HEK293 (cell line): ENCODE measurements around the gene TULP1.

Experiments
- CTCF ChIA-PET: fragments of 350-600 bp; formaldehyde crosslinking; extraction: SDS; loops from one replicate; lab custom pipeline; 2021; ENCODE audit warnings: antibody characterized with exemption; lab: Yijun Ruan, JAX
- POLR2A ChIA-PET: fragments of 300-600 bp; formaldehyde crosslinking; extraction: SDS; loops from one replicate; lab custom pipeline; 2020; ENCODE audit warnings: antibody characterized with exemption, inconsistent platforms; lab: Yijun Ruan, JAX
- H3K27ac ChIP-seq: fragments of 200-500 bp; sonication (Bioruptor generic); 2 replicates; pipeline ENCODE4 v1.5.1; 2014; ENCODE audit warnings: low read depth, low read length, control low read depth, inconsistent platforms; ENCODE audit errors: extremely low read depth
- H3K36me3 ChIP-seq, 2 experiments: fragments of 200-500 bp in 1 of 2; sonication (Bioruptor generic) in 1 of 2; 1 replicate in 1 of 2; 2 replicates in 1 of 2; pipeline ENCODE4 v1.5.1; 2014 to 2017; ENCODE audit warnings: inconsistent platforms in 2 of 2, low read length in 2 of 2; ENCODE audit not compliant: control insufficient read depth in 2 of 2, insufficient read depth in 1 of 2
- H3K4me1 ChIP-seq: fragments of 200-500 bp; sonication (Bioruptor generic); 2 replicates; pipeline ENCODE4 v1.5.1; 2014; ENCODE audit warnings: mild to moderate bottlenecking, low read length, inconsistent platforms; ENCODE audit not compliant: control insufficient read depth, insufficient read depth
- H3K4me3 ChIP-seq: 2 replicates; pipeline ENCODE4 v1.5.1; 2011; ENCODE audit warnings: low read depth, mild to moderate bottlenecking, control low read depth, low read length, moderate library complexity
- H3K9me3 ChIP-seq: fragments of 200-500 bp; sonication (Bioruptor generic); 2 replicates; pipeline ENCODE4 v1.5.1; 2014; ENCODE audit warnings: low read depth, low read length, inconsistent platforms; ENCODE audit not compliant: control insufficient read depth, insufficient read depth
- GFI1B ChIP-seq: fragments of 450-650 bp; formaldehyde crosslinking; IDR thresholded peaks from 2 replicates; pipeline ENCODE4 v1.5.1; 2016; ENCODE audit warnings: missing biosample characterization, missing genetic modification characterization
- GLI2 ChIP-seq: fragments of 450-650 bp; formaldehyde crosslinking; IDR thresholded peaks from 2 replicates; pipeline ENCODE4; 2017; ENCODE audit warnings: missing biosample characterization, missing genetic modification characterization, low read depth, borderline replicate concordance
- SCRT2 ChIP-seq: fragments of 450-650 bp; formaldehyde crosslinking; IDR thresholded peaks from 2 replicates; pipeline ENCODE4 v1.5.1; 2016; ENCODE audit warnings: missing biosample characterization, missing genetic modification characterization
- ZIC2 ChIP-seq: fragments of 450-650 bp; formaldehyde crosslinking; IDR thresholded peaks from 2 replicates; pipeline ENCODE4 v1.5.1; 2016; ENCODE audit warnings: missing biosample characterization, missing genetic modification characterization
- ZNF121 ChIP-seq: fragments of 450-650 bp; formaldehyde crosslinking; IDR thresholded peaks from 2 replicates; pipeline ENCODE4 v1.5.1; 2016; ENCODE audit warnings: missing biosample characterization, missing genetic modification characterization
- ZNF2 ChIP-seq: fragments of 450-650 bp; formaldehyde crosslinking; IDR thresholded peaks from 2 replicates; pipeline ENCODE4 v1.5.1; 2016; ENCODE audit warnings: missing biosample characterization, missing genetic modification characterization
- ZNF202 ChIP-seq: fragments of 450-650 bp; formaldehyde crosslinking; IDR thresholded peaks from 2 replicates; pipeline ENCODE4 v1.5.1; 2016; ENCODE audit warnings: missing biosample characterization, missing genetic modification characterization, borderline replicate concordance
- ZNF223 ChIP-seq: fragments of 450-650 bp; formaldehyde crosslinking; IDR thresholded peaks from 2 replicates; pipeline ENCODE4 v1.5.1; 2016; ENCODE audit warnings: missing biosample characterization, missing genetic modification characterization
- ZNF266 ChIP-seq: fragments of 450-650 bp; formaldehyde crosslinking; IDR thresholded peaks from 2 replicates; pipeline ENCODE4 v1.5.1; 2016; ENCODE audit warnings: missing biosample characterization, missing genetic modification characterization, low read depth
- ZNF341 ChIP-seq: fragments of 450-650 bp; formaldehyde crosslinking; IDR thresholded peaks from 2 replicates; pipeline ENCODE4; 2016; ENCODE audit warnings: low read depth, missing biosample characterization, missing genetic modification characterization
- ZNF404 ChIP-seq: fragments of 450-650 bp; formaldehyde crosslinking; IDR thresholded peaks from 2 replicates; pipeline ENCODE4 v1.5.1; 2017; ENCODE audit warnings: missing biosample characterization, missing genetic modification characterization
- ZNF501 ChIP-seq: fragments of 450-650 bp; formaldehyde crosslinking; IDR thresholded peaks from 2 replicates; pipeline ENCODE4 v1.5.1; 2016; ENCODE audit warnings: missing biosample characterization, missing genetic modification characterization
- ZNF510 ChIP-seq: fragments of 450-650 bp; formaldehyde crosslinking; IDR thresholded peaks from 2 replicates; pipeline ENCODE4 v1.5.1; 2018; ENCODE audit warnings: mild to moderate bottlenecking, missing genetic modification characterization, missing biosample characterization; ENCODE audit not compliant: insufficient replicate concordance
- ZNF843 ChIP-seq: fragments of 450-650 bp; formaldehyde crosslinking; IDR thresholded peaks from 2 replicates; pipeline ENCODE4 v1.5.1; 2016; ENCODE audit warnings: missing biosample characterization, missing genetic modification characterization
- TF ChIP-seq, protein P1 (sequence below): fragments of 450-650 bp; formaldehyde crosslinking; IDR thresholded peaks from 2 replicates; pipeline ENCODE4 v1.5.1; 2016; ENCODE audit warnings: missing biosample characterization, missing genetic modification characterization, borderline replicate concordance
- TF ChIP-seq, protein P2 (sequence below): fragments of 450-650 bp; formaldehyde crosslinking; optimal IDR thresholded peaks from 2 replicates; pipeline ENCODE3; 2016; ENCODE audit warnings: missing biosample characterization, mild to moderate bottlenecking, missing genetic modification characterization
- TF ChIP-seq, protein P3 (sequence below): fragments of 450-650 bp; formaldehyde crosslinking; IDR thresholded peaks from 2 replicates; pipeline ENCODE4 v1.5.1; 2017; ENCODE audit warnings: missing biosample characterization, missing genetic modification characterization
- TF ChIP-seq, protein P4 (sequence below): fragments of 450-650 bp; formaldehyde crosslinking; IDR thresholded peaks from 2 replicates; pipeline ENCODE4 v1.5.0; 2017; ENCODE audit warnings: missing biosample characterization, missing genetic modification characterization, borderline replicate concordance
- TF ChIP-seq, protein P5 (sequence below): fragments of 450-650 bp; formaldehyde crosslinking; IDR thresholded peaks from 2 replicates; pipeline ENCODE4 v1.5.1; 2016; ENCODE audit warnings: missing biosample characterization, missing genetic modification characterization
- TF ChIP-seq, protein P6 (sequence below): fragments of 450-650 bp; formaldehyde crosslinking; IDR thresholded peaks from 2 replicates; pipeline ENCODE4 v1.5.1; 2016; ENCODE audit warnings: missing biosample characterization, missing genetic modification characterization

TULP1 gene

DNA sequence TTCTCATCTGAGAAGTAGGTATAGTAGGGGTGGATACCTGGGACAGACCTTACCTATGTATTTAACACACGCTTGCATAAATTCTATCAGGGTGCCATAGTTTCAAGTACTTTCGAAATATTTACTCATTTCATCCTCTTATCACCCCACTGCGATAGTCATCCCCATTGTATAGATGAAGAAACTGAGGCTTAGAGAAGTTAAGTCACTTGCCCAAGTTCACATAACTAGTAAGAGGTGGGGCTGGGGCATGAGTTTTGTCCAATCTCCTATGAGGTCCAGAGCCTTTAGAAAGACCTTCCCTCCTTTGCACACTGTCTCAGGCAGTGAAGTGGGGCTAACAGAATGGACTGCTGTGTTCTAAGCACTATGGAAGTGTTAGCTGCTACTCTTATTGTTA lies 6.2 kb downstream of the TULP1 start (continued):
- TF ChIP-seq GFI1B (tag by site-specific recombination) (no peak), ZNF223 (no peak)

DNA sequence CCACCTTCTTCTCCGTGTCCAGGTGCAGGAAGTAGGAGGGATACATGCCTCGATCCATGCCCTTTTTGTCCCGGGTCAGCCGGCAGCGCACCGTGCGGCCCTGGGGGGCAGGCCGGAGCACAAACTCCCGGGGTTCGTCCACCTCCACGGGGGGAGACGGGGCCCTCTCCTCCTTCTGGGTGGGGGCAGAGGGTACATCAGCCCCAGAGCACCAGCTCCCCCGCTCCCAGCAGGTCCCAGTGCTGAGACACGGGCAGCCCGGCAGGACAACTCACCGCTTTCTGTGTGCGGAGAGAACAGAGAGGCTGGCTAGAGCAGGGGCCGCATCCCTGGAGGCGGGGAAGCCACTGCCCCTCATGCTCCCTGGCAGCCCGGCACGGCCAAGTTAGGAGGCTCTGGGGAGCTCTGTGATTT lies 6.7 kb downstream of the TULP1 start:
- Histone ChIP-seq H3K36me3 (no peaks in the 10 kb centered on the region), H3K4me3 (no peak overlapping the region), H3K9me3 (no peaks in the 10 kb centered on the region), H3K27ac (no peak overlapping the region), H3K4me1 (no peaks in the 10 kb centered on the region; the same call in 1 of the 2 replicates)
- TF ChIP-seq ZNF266 (tag by site-specific recombination) = no peak
- TF ChIP-seq, protein P1, sequence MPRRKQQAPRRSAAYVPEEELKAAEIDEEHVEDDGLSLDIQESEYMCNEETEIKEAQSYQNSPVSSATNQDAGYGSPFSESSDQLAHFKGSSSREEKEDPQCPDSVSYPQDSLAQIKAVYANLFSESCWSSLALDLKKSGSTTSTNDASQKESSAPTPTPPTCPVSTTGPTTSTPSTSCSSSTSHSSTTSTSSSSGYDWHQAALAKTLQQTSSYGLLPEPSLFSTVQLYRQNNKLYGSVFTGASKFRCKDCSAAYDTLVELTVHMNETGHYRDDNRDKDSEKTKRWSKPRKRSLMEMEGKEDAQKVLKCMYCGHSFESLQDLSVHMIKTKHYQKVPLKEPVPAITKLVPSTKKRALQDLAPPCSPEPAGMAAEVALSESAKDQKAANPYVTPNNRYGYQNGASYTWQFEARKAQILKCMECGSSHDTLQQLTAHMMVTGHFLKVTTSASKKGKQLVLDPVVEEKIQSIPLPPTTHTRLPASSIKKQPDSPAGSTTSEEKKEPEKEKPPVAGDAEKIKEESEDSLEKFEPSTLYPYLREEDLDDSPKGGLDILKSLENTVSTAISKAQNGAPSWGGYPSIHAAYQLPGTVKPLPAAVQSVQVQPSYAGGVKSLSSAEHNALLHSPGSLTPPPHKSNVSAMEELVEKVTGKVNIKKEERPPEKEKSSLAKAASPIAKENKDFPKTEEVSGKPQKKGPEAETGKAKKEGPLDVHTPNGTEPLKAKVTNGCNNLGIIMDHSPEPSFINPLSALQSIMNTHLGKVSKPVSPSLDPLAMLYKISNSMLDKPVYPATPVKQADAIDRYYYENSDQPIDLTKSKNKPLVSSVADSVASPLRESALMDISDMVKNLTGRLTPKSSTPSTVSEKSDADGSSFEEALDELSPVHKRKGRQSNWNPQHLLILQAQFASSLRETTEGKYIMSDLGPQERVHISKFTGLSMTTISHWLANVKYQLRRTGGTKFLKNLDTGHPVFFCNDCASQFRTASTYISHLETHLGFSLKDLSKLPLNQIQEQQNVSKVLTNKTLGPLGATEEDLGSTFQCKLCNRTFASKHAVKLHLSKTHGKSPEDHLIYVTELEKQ (tag by site-specific recombination) = no peak
- ChIA-PET POLR2A (no interaction called here), CTCF (interaction anchor here (0.7 kb wide), 1 partner anchor 19 kb away, joined by 3 read pairs; no protein-coding TSS in a partner anchor)

DNA sequence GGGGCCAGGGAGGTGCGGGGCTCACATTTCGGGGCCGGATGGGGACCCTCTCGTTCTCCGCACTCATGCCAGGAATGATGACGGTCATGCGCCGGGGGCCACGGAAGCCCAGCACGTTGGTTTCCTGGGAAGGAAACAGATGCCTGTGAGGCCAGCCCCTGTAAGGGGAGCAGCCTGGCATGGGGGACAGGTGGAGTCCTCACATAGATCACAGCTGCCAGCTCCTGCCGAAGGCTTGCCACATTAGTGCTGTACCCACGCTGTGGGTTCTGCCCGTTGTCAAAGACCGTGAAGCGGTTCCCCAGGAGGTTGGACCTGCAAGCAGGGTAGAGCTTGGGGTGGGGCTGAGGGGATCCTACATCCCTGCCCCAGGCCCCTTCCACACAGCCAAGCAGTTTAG lies 9.2 kb downstream of the TULP1 start:
- H3K9me3 ChIP-seq = no peaks in the 10 kb centered on the region
- peaks cover 3% of the 10 kb centered on the region for H3K4me1 ChIP-seq
- H3K36me3 ChIP-seq = no peaks in the 10 kb centered on the region
- CTCF ChIA-PET = interaction anchor here (0.6 to 1.4 kb wide), 4 partner anchors 18 to 233 kb away, joined by 3 to 4 read pairs (median 3); no protein-coding TSS in a partner anchor
- POLR2A ChIA-PET = no interaction called here
- H3K4me3 ChIP-seq = no peak overlapping the region
- no peak overlapping the region for H3K27ac ChIP-seq
- TF ChIP-seq, protein P2, sequence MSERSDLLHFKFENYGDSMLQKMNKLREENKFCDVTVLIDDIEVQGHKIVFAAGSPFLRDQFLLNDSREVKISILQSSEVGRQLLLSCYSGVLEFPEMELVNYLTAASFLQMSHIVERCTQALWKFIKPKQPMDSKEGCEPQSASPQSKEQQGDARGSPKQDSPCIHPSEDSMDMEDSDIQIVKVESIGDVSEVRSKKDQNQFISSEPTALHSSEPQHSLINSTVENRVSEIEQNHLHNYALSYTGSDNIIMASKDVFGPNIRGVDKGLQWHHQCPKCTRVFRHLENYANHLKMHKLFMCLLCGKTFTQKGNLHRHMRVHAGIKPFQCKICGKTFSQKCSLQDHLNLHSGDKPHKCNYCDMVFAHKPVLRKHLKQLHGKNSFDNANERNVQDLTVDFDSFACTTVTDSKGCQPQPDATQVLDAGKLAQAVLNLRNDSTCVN (tag by site-specific recombination) = no peak
- no peak for TF ChIP-seq ZNF202
- TF ChIP-seq, protein P3, sequence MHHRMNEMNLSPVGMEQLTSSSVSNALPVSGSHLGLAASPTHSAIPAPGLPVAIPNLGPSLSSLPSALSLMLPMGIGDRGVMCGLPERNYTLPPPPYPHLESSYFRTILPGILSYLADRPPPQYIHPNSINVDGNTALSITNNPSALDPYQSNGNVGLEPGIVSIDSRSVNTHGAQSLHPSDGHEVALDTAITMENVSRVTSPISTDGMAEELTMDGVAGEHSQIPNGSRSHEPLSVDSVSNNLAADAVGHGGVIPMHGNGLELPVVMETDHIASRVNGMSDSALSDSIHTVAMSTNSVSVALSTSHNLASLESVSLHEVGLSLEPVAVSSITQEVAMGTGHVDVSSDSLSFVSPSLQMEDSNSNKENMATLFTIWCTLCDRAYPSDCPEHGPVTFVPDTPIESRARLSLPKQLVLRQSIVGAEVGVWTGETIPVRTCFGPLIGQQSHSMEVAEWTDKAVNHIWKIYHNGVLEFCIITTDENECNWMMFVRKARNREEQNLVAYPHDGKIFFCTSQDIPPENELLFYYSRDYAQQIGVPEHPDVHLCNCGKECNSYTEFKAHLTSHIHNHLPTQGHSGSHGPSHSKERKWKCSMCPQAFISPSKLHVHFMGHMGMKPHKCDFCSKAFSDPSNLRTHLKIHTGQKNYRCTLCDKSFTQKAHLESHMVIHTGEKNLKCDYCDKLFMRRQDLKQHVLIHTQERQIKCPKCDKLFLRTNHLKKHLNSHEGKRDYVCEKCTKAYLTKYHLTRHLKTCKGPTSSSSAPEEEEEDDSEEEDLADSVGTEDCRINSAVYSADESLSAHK (tag by site-specific recombination) = no peak
- no peak for TF ChIP-seq ZNF341 (tag by site-specific recombination)
- TF ChIP-seq ZIC2 = no peak
- TF ChIP-seq SCRT2 (tag by site-specific recombination) = no peak
- TF ChIP-seq ZNF843 (tag by site-specific recombination) = no peak
- TF ChIP-seq, protein P4, sequence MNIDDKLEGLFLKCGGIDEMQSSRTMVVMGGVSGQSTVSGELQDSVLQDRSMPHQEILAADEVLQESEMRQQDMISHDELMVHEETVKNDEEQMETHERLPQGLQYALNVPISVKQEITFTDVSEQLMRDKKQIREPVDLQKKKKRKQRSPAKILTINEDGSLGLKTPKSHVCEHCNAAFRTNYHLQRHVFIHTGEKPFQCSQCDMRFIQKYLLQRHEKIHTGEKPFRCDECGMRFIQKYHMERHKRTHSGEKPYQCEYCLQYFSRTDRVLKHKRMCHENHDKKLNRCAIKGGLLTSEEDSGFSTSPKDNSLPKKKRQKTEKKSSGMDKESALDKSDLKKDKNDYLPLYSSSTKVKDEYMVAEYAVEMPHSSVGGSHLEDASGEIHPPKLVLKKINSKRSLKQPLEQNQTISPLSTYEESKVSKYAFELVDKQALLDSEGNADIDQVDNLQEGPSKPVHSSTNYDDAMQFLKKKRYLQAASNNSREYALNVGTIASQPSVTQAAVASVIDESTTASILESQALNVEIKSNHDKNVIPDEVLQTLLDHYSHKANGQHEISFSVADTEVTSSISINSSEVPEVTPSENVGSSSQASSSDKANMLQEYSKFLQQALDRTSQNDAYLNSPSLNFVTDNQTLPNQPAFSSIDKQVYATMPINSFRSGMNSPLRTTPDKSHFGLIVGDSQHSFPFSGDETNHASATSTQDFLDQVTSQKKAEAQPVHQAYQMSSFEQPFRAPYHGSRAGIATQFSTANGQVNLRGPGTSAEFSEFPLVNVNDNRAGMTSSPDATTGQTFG (tag by site-specific recombination) = no peak
- TF ChIP-seq ZNF2 (tag by site-specific recombination) = no peak
- no peak for TF ChIP-seq ZNF404 (tag by site-specific recombination)
- no peak for TF ChIP-seq ZNF501 (tag by site-specific recombination)
- TF ChIP-seq GLI2 (tag by site-specific recombination) = no peak
- TF ChIP-seq ZNF510 (tag by site-specific recombination) = no peak
- no peak for TF ChIP-seq ZNF121 (tag by site-specific recombination)
- TF ChIP-seq, protein P5, sequence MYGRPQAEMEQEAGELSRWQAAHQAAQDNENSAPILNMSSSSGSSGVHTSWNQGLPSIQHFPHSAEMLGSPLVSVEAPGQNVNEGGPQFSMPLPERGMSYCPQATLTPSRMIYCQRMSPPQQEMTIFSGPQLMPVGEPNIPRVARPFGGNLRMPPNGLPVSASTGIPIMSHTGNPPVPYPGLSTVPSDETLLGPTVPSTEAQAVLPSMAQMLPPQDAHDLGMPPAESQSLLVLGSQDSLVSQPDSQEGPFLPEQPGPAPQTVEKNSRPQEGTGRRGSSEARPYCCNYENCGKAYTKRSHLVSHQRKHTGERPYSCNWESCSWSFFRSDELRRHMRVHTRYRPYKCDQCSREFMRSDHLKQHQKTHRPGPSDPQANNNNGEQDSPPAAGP (tag by site-specific recombination) = no peak
- TF ChIP-seq, protein P6, sequence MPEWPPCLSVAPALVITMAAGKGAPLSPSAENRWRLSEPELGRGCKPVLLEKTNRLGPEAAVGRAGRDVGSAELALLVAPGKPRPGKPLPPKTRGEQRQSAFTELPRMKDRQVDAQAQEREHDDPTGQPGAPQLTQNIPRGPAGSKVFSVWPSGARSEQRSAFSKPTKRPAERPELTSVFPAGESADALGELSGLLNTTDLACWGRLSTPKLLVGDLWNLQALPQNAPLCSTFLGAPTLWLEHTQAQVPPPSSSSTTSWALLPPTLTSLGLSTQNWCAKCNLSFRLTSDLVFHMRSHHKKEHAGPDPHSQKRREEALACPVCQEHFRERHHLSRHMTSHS (tag by site-specific recombination) = no peak
